Hepatocyte (in vitro differentiated cells): ENCODE measurements around the gene GNAZ. TPM values are rescaled to one million over a fixed set of nuclear protein-coding genes. Genes with fewer than 3 reads are reported as not detected.

Experiments
- DNase-seq: peaks from one replicate; pipeline ENCODE4 v3.0.0-alpha.2; 2016; ENCODE audit warnings: low spot score
- H2AFZ ChIP-seq: fragments of 200-600 bp; sonication (generic); 2 replicates; pipeline ENCODE4 v1.6.0; 2016; ENCODE audit warnings: antibody characterized with exemption, mild to moderate bottlenecking
- H3K27ac ChIP-seq: fragments of 200-600 bp; sonication (generic); 2 replicates; pipeline ENCODE4 v1.5.1; 2016; ENCODE audit warnings: mild to moderate bottlenecking
- H3K27me3 ChIP-seq: fragments of 200-600 bp; sonication (generic); 2 replicates; pipeline ENCODE4 v1.6.1; 2016
- H3K36me3 ChIP-seq: fragments of 200-600 bp; sonication (generic); replicated peaks from 2 replicates; pipeline ENCODE4 v1.5.1; 2016; ENCODE audit warnings: low read depth; ENCODE audit not compliant: insufficient read depth
- H3K4me1 ChIP-seq: fragments of 200-600 bp; sonication (generic); 2 replicates; pipeline ENCODE4 v1.5.1; 2016; ENCODE audit warnings: mild to moderate bottlenecking, moderate library complexity; ENCODE audit not compliant: insufficient read depth
- H3K4me2 ChIP-seq: fragments of 200-600 bp; sonication (generic); 2 replicates; pipeline ENCODE4 v1.6.0; 2016
- H3K4me3 ChIP-seq: fragments of 200-600 bp; sonication (generic); 2 replicates; pipeline ENCODE4 v1.5.1; 2016; ENCODE audit warnings: mild to moderate bottlenecking
- H3K79me2 ChIP-seq: fragments of 200-600 bp; sonication (generic); 2 replicates; pipeline ENCODE4 v1.6.0; 2017; ENCODE audit warnings: mild to moderate bottlenecking
- H3K9me2 ChIP-seq: fragments of 200-600 bp; sonication (generic); replicated peaks from 2 replicates; pipeline ENCODE4 v1.6.0; 2017; ENCODE audit warnings: mild to moderate bottlenecking; ENCODE audit not compliant: insufficient read depth
- H3K9me3 ChIP-seq: fragments of 200-600 bp; sonication (generic); 2 replicates; pipeline ENCODE4 v1.5.1; 2016; ENCODE audit warnings: low read depth, mild to moderate bottlenecking
- H4K20me1 ChIP-seq: fragments of 200-600 bp; sonication (generic); 2 replicates; pipeline ENCODE4 v1.6.0; 2016; ENCODE audit warnings: mild to moderate bottlenecking; ENCODE audit not compliant: insufficient read depth, poor library complexity, severe bottlenecking
- CTCF ChIP-seq: fragments of 200-600 bp; sonication (generic); IDR thresholded peaks from 2 replicates; pipeline ENCODE4 v1.5.1; 2016; ENCODE audit warnings: antibody characterized with exemption, mild to moderate bottlenecking; ENCODE audit not compliant: poor library complexity
- EZH2 ChIP-seq: fragments of 200-600 bp; sonication (generic); IDR thresholded peaks from 2 replicates; pipeline ENCODE4 v1.6.1; 2016; ENCODE audit warnings: antibody characterized with exemption, mild to moderate bottlenecking, borderline replicate concordance
- EZH2phosphoT487 ChIP-seq: fragments of 200-600 bp; sonication (generic); IDR thresholded peaks from one replicate; pipeline ENCODE4 v1.6.1; 2018; ENCODE audit warnings: antibody characterized with exemption, mild to moderate bottlenecking, low read depth, moderate library complexity; ENCODE audit not compliant: unreplicated experiment, severe bottlenecking
- WGBS: methylation state at CpG from one replicate; pipeline ENCODE4 v1.1.6; 2016; ENCODE audit warnings: low lambda C conversion rate; ENCODE audit errors: missing lambda C conversion rate; 5-methylcytosine and 5-hydroxymethylcytosine counted together
- polyA plus RNA-seq: library from polyadenylated mRNA; unstranded; fragments of >200 nt; fragmentation: Nextera tagmentation; extraction: Ambion mirVana; gene quantifications from 2 replicates; pipeline ENCODE4 v1.2.1, GENCODE V29; 2016
- total RNA-seq: library from RNA; depleted of rRNA; stranded (reverse); fragments of >200 nt; gene quantifications from 2 replicates; pipeline ENCODE4 v1.2.3, GENCODE V29; 2014

The GNAZ gene
- total and polyA plus RNA-seq, 2 experiments from 2014 or later: 3.4 to 4.1 TPM

GRCh38 chr22:23098230-23098705 lies 27.9 kb downstream of the GNAZ start:
- H3K27ac ChIP-seq: no peak overlapping the region
- no peak for DNase-seq

GRCh38 chr22:23098718-23099530 lies 28.6 kb downstream of the GNAZ start:
- H3K9me2 ChIP-seq: no peaks in the 10 kb centered on the region
- H3K27ac ChIP-seq: no peak overlapping the region
- no peak overlapping the region for H3K4me3 ChIP-seq
- DNase-seq: no peak
- no peaks in the 10 kb centered on the region for H3K4me1 ChIP-seq
- TF ChIP-seq EZH2 (no peak), EZH2phosphoT487 (no peak), CTCF (no peak)
- no peaks in the 10 kb centered on the region for H3K36me3 ChIP-seq
- no peak overlapping the region for H2AFZ ChIP-seq
- H4K20me1 ChIP-seq: no peaks in the 10 kb centered on the region
- no peaks in the 10 kb centered on the region for H3K9me3 ChIP-seq
- H3K79me2 ChIP-seq: no peaks in the 10 kb centered on the region
- 88% methylated on average over 28 of the region's 28 CpGs for WGBS
- no peak overlapping the region for H3K4me2 ChIP-seq
- H3K27me3 ChIP-seq: no peaks in the 10 kb centered on the region

More at GRCh38 chr22:23098230-23098705, 27.9 kb downstream of the GNAZ start:
- H4K20me1 ChIP-seq: no peaks in the 10 kb centered on the region
- no peaks in the 10 kb centered on the region for H3K36me3 ChIP-seq
- WGBS: 90% methylated on average over 5 of the region's 5 CpGs
- no peak overlapping the region for H2AFZ ChIP-seq
- no peaks in the 10 kb centered on the region for H3K9me2 ChIP-seq
- H3K79me2 ChIP-seq: no peaks in the 10 kb centered on the region
- H3K4me3 ChIP-seq: no peak overlapping the region
- no peak overlapping the region for H3K4me2 ChIP-seq
- no peaks in the 10 kb centered on the region for H3K4me1 ChIP-seq
- no peaks in the 10 kb centered on the region for H3K9me3 ChIP-seq
- no peaks in the 10 kb centered on the region for H3K27me3 ChIP-seq
- no peak for TF ChIP-seq EZH2phosphoT487
- TF ChIP-seq EZH2: no peak
- no peak for TF ChIP-seq CTCF

GRCh38 chr22:23099531-23099804 lies 29.1 kb downstream of the GNAZ start:
- no peaks in the 10 kb centered on the region for H3K4me1 ChIP-seq

More at GRCh38 chr22:23099531-23099804, 29.1 kb downstream of the GNAZ start:
- no peaks in the 10 kb centered on the region for H4K20me1 ChIP-seq
- no peaks in the 10 kb centered on the region for H3K79me2 ChIP-seq
- no peaks in the 10 kb centered on the region for H3K36me3 ChIP-seq
- no peak overlapping the region for H2AFZ ChIP-seq
- H3K4me3 ChIP-seq: no peak overlapping the region
- H3K9me2 ChIP-seq: no peaks in the 10 kb centered on the region
- DNase-seq: no peak
- no peak overlapping the region for H3K27ac ChIP-seq
- H3K9me3 ChIP-seq: no peaks in the 10 kb centered on the region
- no peak overlapping the region for H3K4me2 ChIP-seq
- no peaks in the 10 kb centered on the region for H3K27me3 ChIP-seq
- WGBS: 94% methylated on average over 6 of the region's 6 CpGs
- TF ChIP-seq CTCF: no peak
- no peak for TF ChIP-seq EZH2
- no peak for TF ChIP-seq EZH2phosphoT487
